Measurements from ENCODE around the gene CCNG2. TPM values are rescaled to one million over a fixed set of nuclear protein-coding genes. Genes with fewer than 3 reads are reported as not detected.

Gene CCNG2
- total and polyA plus RNA-seq, 10 of the 15 experiments (the other 5 are each of a cell fraction or from before 2014, with no cell fraction given): 1.9 to 70.6 (median 5.9) TPM

- peak in 2 of 3 experiments; percentile 18 to 49; a peak in 3 of 6 replicates for TF ChIP-seq CTCF (IDR thresholded peaks at IDR 0.05 in 2 of 3, conservative IDR thresholded peaks at IDR 0.05 in 1 of 3; ENCODE audit: control insufficient read depth in 2 of 3, extremely low read depth in 1 of 3, insufficient read depth in 1 of 3, low read depth in 3 of 3, low read length in 3 of 3)
- TF ChIP-seq USF1 (IDR thresholded peaks at IDR 0.05; ENCODE audit: borderline replicate concordance, extremely low read length, insufficient read depth, low read depth, low read length): no peak
- peak; percentile 37; the same call in 1 of the 2 replicates for TF ChIP-seq RUNX3 (IDR thresholded peaks at IDR 0.05; ENCODE audit: low read length)
- TF ChIP-seq NFIC (IDR thresholded peaks at IDR 0.05; ENCODE audit: low read depth, low read length): no peak
- TF ChIP-seq IRF4 (IDR thresholded peaks at IDR 0.05; ENCODE audit: low read depth, low read length): 0 out of 2 replicates have a peak, but pooled peaks have one; percentile 2
- 0 out of 2 replicates have a peak, but pooled peaks have one; percentile 10 for TF ChIP-seq TCF12 (IDR thresholded peaks at IDR 0.05; ENCODE audit: low read depth, low read length)
- TF ChIP-seq RAD21 (IDR thresholded peaks at IDR 0.05; ENCODE audit: insufficient read depth, low read depth, low read length): peak; percentile 29; the same call in 1 of the 2 replicates
- TF ChIP-seq ATF2 (IDR thresholded peaks at IDR 0.05; ENCODE audit: low read length): no peak
- no peak for TF ChIP-seq CBX3 (IDR thresholded peaks at IDR 0.05; ENCODE audit: borderline replicate concordance, low read depth)
- TF ChIP-seq ZNF217 (IDR thresholded peaks at IDR 0.05): no peak
- TF ChIP-seq HDGF (IDR thresholded peaks at IDR 0.05): 0 out of 2 replicates have a peak, but pooled peaks have one; percentile 29
- TF ChIP-seq EP300 (IDR thresholded peaks at IDR 0.05; ENCODE audit: borderline replicate concordance in 1 of 2, control insufficient read depth in 1 of 2, low read depth in 2 of 2, low read length in 2 of 2): no peak
- TF ChIP-seq YY1 (IDR thresholded peaks at IDR 0.05; ENCODE audit: low read depth, low read length): 0 out of 2 replicates have a peak, but pooled peaks have one; percentile 18
Measured at GRCh38 chr4:77157859-77158486, 966 bp downstream of the CCNG2 start (continued).

Measured in GM12878 (cell line).